Measurements from ENCODE around the gene BIRC3. TPM values are rescaled to one million over a fixed set of nuclear protein-coding genes. Genes with fewer than 3 reads are reported as not detected.

The BIRC3 gene
- total RNA-seq, 3 donors from 2014 or later, result 2.6 to 30.0 (median 10.8) TPM

DNA sequence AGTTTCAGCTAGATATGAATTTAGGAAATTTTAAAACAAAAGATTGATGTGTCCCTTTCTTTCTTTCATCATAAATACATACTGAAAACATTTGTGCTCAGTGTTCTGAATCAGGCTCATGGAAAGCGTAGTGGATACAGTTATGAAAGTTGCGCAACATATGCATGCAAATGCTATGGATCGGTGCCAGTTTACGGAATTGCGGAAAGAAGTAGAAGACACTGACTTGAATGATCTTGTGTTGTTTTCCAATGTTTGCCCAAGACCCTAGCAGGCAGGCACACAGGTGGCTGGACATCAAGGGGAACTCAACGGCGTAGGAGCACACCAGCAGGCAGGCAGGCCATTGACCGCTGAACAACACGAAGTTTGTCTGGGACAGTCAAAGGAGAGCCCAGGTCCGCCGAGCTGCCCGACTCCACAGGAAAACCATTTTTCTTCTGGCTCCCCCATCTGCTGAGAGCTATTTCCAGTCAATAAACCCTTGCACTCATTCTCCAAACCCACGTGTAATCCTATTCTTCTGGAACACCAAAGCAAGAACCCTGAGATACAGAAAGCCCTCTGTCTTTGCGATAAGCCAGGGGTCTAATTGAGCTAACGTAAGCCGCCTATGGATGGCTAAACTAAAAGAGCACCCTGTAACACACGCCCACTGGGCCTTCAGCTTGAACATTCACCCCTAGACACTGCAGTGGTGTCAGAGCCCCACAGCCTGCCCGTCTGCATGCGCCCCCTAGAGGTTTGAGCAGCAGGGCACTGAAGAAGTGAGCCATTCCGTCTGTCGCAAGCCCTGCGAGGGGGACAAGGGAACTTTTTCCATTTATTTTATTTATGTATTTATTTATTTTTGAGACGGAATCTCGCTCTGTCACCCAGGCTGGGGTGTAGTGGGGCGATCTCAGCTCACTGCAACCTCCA is 7.4 kb upstream of the BIRC3 start:
- Histone ChIP-seq H3K4me3 (no peak overlapping the region), H3K27ac (no peak overlapping the region), H3K9me3 (no peaks in the 10 kb centered on the region), H3K36me3 (no peaks in the 10 kb centered on the region), H3K27me3 (no peaks in the 10 kb centered on the region), H3K4me1 (peaks cover 0 to 17% of the 10 kb centered on the region in 2 donors)
- no peak for DNase-seq (ENCODE audit: low spot score in 2 of 2)
- no peak for TF ChIP-seq POLR2A (IDR thresholded peaks at IDR 0.05)
- TF ChIP-seq, protein P1, sequence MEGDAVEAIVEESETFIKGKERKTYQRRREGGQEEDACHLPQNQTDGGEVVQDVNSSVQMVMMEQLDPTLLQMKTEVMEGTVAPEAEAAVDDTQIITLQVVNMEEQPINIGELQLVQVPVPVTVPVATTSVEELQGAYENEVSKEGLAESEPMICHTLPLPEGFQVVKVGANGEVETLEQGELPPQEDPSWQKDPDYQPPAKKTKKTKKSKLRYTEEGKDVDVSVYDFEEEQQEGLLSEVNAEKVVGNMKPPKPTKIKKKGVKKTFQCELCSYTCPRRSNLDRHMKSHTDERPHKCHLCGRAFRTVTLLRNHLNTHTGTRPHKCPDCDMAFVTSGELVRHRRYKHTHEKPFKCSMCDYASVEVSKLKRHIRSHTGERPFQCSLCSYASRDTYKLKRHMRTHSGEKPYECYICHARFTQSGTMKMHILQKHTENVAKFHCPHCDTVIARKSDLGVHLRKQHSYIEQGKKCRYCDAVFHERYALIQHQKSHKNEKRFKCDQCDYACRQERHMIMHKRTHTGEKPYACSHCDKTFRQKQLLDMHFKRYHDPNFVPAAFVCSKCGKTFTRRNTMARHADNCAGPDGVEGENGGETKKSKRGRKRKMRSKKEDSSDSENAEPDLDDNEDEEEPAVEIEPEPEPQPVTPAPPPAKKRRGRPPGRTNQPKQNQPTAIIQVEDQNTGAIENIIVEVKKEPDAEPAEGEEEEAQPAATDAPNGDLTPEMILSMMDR (IDR thresholded peaks at IDR 0.05), result no peak
- no peak for TF ChIP-seq POLR2AphosphoS5 (IDR thresholded peaks at IDR 0.05)
- intact Hi-C loops (cut with DNase I; ENCODE audit: low total_unique reads), result no loop called here

DNA sequence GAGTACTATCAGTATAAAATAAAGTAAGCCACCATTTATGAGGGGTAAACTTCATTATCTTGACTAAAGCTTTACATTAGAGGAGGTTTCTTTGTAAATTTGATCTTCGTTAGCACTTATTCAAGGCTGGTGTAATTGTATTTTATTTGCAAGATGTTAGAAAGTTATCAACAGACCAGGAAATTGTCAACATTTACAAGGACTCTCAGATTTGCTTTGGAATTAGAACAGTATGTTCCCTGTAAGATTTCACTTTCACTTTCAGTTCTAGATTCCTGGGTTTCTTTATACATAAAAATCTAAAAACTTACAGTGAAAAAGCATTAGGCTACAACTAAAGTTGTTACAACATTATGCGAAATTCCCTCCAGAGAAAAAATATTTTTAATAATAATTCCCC is 4.6 kb upstream of the BIRC3 start:
- Histone ChIP-seq H3K4me1 (no peaks in the 10 kb centered on the region), H3K9me3 (no peaks in the 10 kb centered on the region), H3K27me3 (no peaks in the 10 kb centered on the region), H3K27ac (peak overlapping the region; percentile 75 to 83), H3K4me3 (peak overlapping the region; percentile 4 to 52 (median 35)), H3K36me3 (no peaks in the 10 kb centered on the region)
- no peak for DNase-seq (ENCODE audit: low spot score in 2 of 2)
- intact Hi-C loops (cut with DNase I; ENCODE audit: low total_unique reads), result no loop called here
- TF ChIP-seq POLR2A (IDR thresholded peaks at IDR 0.05) (no peak), POLR2AphosphoS5 (IDR thresholded peaks at IDR 0.05) (no peak)
- TF ChIP-seq, protein P1 (IDR thresholded peaks at IDR 0.05), result no peak

DNA sequence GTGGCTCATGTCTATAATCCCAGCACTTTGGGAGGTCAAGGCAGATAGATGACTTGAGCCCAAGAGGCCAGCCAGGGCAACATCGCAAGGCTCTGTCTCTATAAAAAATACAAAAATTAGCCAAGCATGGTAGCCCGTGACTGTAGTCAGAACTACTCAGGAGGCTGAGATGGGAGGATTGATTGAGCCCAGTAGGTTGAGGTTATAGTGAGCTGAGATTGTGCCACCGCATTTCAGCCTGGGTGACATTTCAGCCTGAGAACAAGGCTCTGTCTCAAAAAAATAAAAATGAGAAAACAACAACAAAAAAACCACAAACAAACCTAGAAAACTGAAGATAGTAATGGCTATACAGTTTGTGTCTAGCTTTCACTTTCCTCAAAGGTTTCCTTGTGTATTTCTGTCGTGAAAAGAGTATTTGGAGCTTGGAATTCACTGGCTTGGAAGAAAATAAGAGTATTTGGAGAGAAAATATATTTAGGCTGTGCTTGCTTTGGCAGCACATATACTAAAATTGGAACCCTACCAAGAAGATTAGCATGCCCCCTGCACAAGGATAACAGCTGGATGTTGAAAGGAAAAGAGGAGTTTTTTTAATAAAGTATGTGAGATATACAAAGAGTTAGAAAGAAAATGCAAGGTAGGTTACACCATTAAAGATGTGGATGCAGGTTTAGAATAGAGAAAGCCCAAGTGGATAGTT is 3.9 kb upstream of the BIRC3 start:
- no peaks in the 10 kb centered on the region for H3K4me1 ChIP-seq
- no peaks in the 10 kb centered on the region for H3K27me3 ChIP-seq
- H3K4me3 ChIP-seq, result peak overlapping the region; percentile 4 to 52 (median 35)
- peak overlapping the region; percentile 75 to 83 for H3K27ac ChIP-seq
- no peaks in the 10 kb centered on the region for H3K9me3 ChIP-seq
- no peaks in the 10 kb centered on the region for H3K36me3 ChIP-seq
- intact Hi-C loops (cut with DNase I; ENCODE audit: low total_unique reads), result no loop called here
- DNase-seq (ENCODE audit: low spot score in 2 of 2), result no peak
- TF ChIP-seq POLR2AphosphoS5 (IDR thresholded peaks at IDR 0.05), result no peak
- TF ChIP-seq, protein P1 (IDR thresholded peaks at IDR 0.05), result no peak
- TF ChIP-seq POLR2A (IDR thresholded peaks at IDR 0.05), result no peak

DNA sequence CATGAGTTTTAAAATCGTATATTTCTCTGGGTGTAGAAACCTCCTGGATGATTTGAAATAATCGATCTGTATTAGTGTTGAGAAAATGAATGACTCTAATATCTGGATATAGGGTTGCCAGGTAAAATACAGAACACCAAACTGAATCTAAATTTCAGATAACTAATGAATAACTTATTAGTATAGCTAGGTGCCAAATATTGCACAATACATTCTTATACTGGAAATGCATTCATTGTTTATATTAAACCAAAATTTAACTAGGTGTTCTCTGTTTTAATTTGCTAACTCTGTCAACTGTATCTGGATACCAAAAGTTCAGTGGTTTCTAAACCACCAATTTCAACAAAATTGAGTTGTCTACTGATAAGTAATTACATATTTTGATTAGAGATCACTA is 2.5 kb upstream of the BIRC3 start:
- no peak overlapping the region for H3K4me3 ChIP-seq
- H3K27ac ChIP-seq, result peak overlapping the region; percentile 56 to 83
- H3K27me3 ChIP-seq, result no peaks in the 10 kb centered on the region
- no peak for DNase-seq (ENCODE audit: low spot score in 2 of 2)
- no peaks in the 10 kb centered on the region for H3K9me3 ChIP-seq
- intact Hi-C loops (cut with DNase I; ENCODE audit: low total_unique reads), result no loop called here
- H3K36me3 ChIP-seq, result no peaks in the 10 kb centered on the region
- no peaks in the 10 kb centered on the region for H3K4me1 ChIP-seq
- TF ChIP-seq POLR2AphosphoS5 (IDR thresholded peaks at IDR 0.05), result no peak
- TF ChIP-seq POLR2A (IDR thresholded peaks at IDR 0.05), result no peak
- TF ChIP-seq, protein P1 (IDR thresholded peaks at IDR 0.05), result no peak

Data from breast epithelium (tissue), 4 donors.